Small intestine (tissue), 16 donors: Measurements from ENCODE around the gene TSPAN3. TPM values are rescaled to one million over a fixed set of nuclear protein-coding genes. Genes with fewer than 3 reads are reported as not detected.

Experiments
- DNase-seq, 2 donors: peaks; one replicate each; pipeline versions ENCODE4 v3.0.0 to v3.0.0-alpha.2; 2013
- FAIRE-seq: peaks from 2 replicates; lab custom pipeline; 2012; peaks lifted over from hg19 to GRCh38; lab: Jason Lieb, UNC
- H3K27ac ChIP-seq, 3 donors: one replicate each; pipeline ENCODE4 v1.5.1; 2013; ENCODE audit warnings: low read length in 2 of 3, mild to moderate bottlenecking in 2 of 3, control low read depth in 1 of 3, inconsistent platforms in 1 of 3, low read depth in 1 of 3, moderate library complexity in 1 of 3
- H3K27me3 ChIP-seq, 3 donors: one replicate each; pipeline ENCODE4 v1.6.1; 2013; ENCODE audit warnings: low read length in 3 of 3, inconsistent platforms in 1 of 3; ENCODE audit not compliant: control insufficient read depth in 3 of 3, insufficient read depth in 3 of 3
- H3K36me3 ChIP-seq, 3 donors: one replicate each; pipeline ENCODE4 v1.6.1; 2013; ENCODE audit warnings: low read length in 3 of 3, inconsistent platforms in 1 of 3, low read depth in 1 of 3, mild to moderate bottlenecking in 1 of 3, moderate library complexity in 1 of 3; ENCODE audit not compliant: control insufficient read depth in 3 of 3, insufficient read depth in 2 of 3
- H3K4me1 ChIP-seq, 3 donors: one replicate each; pipeline ENCODE4 v1.6.1; 2013; ENCODE audit warnings: low read length in 2 of 3, inconsistent platforms in 1 of 3, low read depth in 1 of 3, mild to moderate bottlenecking in 1 of 3, moderate library complexity in 1 of 3; ENCODE audit not compliant: control insufficient read depth in 3 of 3, insufficient read depth in 2 of 3
- H3K4me3 ChIP-seq, 3 donors: one replicate each; pipeline ENCODE4 v1.5.1; 2013; ENCODE audit warnings: low read length in 3 of 3, control low read depth in 1 of 3, inconsistent platforms in 1 of 3, low read depth in 1 of 3, mild to moderate bottlenecking in 1 of 3, moderate library complexity in 1 of 3
- H3K9me3 ChIP-seq, 2 donors: one replicate each; pipeline ENCODE4 v1.6.1; 2013; ENCODE audit warnings: low read depth in 1 of 2, low read length in 1 of 2; ENCODE audit not compliant: control insufficient read depth in 2 of 2, insufficient read depth in 1 of 2
- WGBS, 3 donors: extraction: QIAGEN DNeasy Blood & Tissue Kit; methylation state at CpG; one replicate each; pipeline ENCODE4 v1.1.7; 2013; 5-methylcytosine and 5-hydroxymethylcytosine counted together
- long read RNA-seq, 10 donors: transcript quantifications; one replicate each; lab custom pipeline, GENCODE V29; 2026
- polyA plus RNA-seq, 4 donors: library from polyadenylated mRNA; stranded (reverse) in 3 of 4; unstranded in 1 of 4; fragments of 200-250 nt in 3 of 4; fragments of 120-200 nt in 1 of 4; gene quantifications; one replicate each; pipeline versions ENCODE4 v1.2.1 to v1.2.3, GENCODE V29; 2013
- donor health status: healthy with polysubstance abuse.
- donor health status: control.
- donor health status: control.
- donor health status: Bipolar disorder and iron deficiency.
- donor health status: healthy.

TSPAN3 gene
- 100 to 1,000 TPM; 263 to 628 (median 343) TPM for polyA plus RNA-seq
- long read RNA-seq, donor 1: 0 reads
- long read RNA-seq, donor 2, full-length matches to known transcripts: 104 of 110 reads
- long read RNA-seq, donor 2, partial matches to known transcripts: 6 of 110 reads
- long read RNA-seq, donor 2, other reads (novel, unspliced or antisense): 0 of 110 reads
- long read RNA-seq, donor 3, full-length matches to known transcripts: 156 of 175 reads
- long read RNA-seq, donor 3, partial matches to known transcripts: 19 of 175 reads
- long read RNA-seq, donor 3, other reads (novel, unspliced or antisense): 0 of 175 reads
- long read RNA-seq, donor 4, full-length matches to known transcripts: 10 of 10 reads
- long read RNA-seq, donor 4, partial matches to known transcripts: 0 of 10 reads
- long read RNA-seq, donor 4, other reads (novel, unspliced or antisense): 0 of 10 reads
- long read RNA-seq, donor 5, full-length matches to known transcripts: 47 of 64 reads
- long read RNA-seq, donor 5, partial matches to known transcripts: 17 of 64 reads
- long read RNA-seq, donor 5, other reads (novel, unspliced or antisense): 0 of 64 reads
- long read RNA-seq, donor 6, full-length matches to known transcripts: 249 of 271 reads
- long read RNA-seq, donor 6, partial matches to known transcripts: 22 of 271 reads
- long read RNA-seq, donor 6, other reads (novel, unspliced or antisense): 0 of 271 reads
- long read RNA-seq, donor 7, full-length matches to known transcripts: 168 of 168 reads
- long read RNA-seq, donor 7, partial matches to known transcripts: 0 of 168 reads
- long read RNA-seq, donor 7, other reads (novel, unspliced or antisense): 0 of 168 reads
- long read RNA-seq, donor 8, full-length matches to known transcripts: 22 of 22 reads
- long read RNA-seq, donor 8, partial matches to known transcripts: 0 of 22 reads
- long read RNA-seq, donor 8, other reads (novel, unspliced or antisense): 0 of 22 reads
- long read RNA-seq, donor 9, full-length matches to known transcripts: 56 of 56 reads
- long read RNA-seq, donor 9, partial matches to known transcripts: 0 of 56 reads
- long read RNA-seq, donor 9, other reads (novel, unspliced or antisense): 0 of 56 reads
- long read RNA-seq, donor 10, full-length matches to known transcripts: 310 of 412 reads
- long read RNA-seq, donor 10, partial matches to known transcripts: 97 of 412 reads
- long read RNA-seq, donor 10, other reads (novel, unspliced or antisense): 5 of 412 reads

GRCh38 chr15:77070495-77071304 lies at the start of gene TSPAN3:
Gene TSPAN3, minus strand, starts transcription at chr15:77071109. Its CDS starts 155 bp downstream, at chr15:77070954.
- Histone ChIP-seq H3K27me3 (no peaks in the 10 kb centered on the region), H3K9me3 (no peaks in the 10 kb centered on the region), H3K4me3 (peak within 1 kb of the TSS; percentile 90 to 95 (median 93)), H3K4me1 (peaks cover 0 to 33% (median 0%) of the 10 kb centered on the region in 3 donors), H3K36me3 (peaks cover 0 to 4% (median 0%) of the 10 kb centered on the region in 3 donors), H3K27ac (peak within 1 kb of the TSS; percentile 85 to 97 (median 95))
- no peak for FAIRE-seq
- WGBS, 3 donors: 0 to 1% (median 1%) methylated on average over 63 to 97 of the region's 97 CpGs
- peak; percentile 94 to 96 for DNase-seq

- WGBS, 3 donors: 93 to 94% (median 94%) methylated on average over 4 of the region's 4 CpGs
- no peak for FAIRE-seq
Measured at GRCh38 chr15:77120576-77120975, 49.7 kb upstream of the TSPAN3 start.

DNA sequence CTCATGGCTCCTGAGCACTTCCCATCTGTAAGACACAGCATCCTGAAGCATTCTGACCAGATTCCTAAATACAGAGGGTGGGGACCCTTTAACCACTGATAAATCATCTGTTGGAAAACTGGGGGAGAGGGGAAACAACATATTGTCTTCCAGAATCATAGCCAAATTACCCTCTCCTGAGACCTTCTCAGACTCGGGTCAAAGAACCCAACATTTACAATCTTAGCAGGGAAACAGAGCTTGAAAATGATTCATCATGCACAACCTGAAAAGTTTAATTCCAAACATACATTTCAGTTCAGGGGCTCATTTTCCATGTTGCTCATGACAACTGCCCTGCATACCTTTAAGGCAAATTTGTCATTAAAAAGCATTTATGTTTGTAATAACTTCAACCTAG lies 48.5 kb upstream of the TSPAN3 start:
- Histone ChIP-seq H3K27me3 (no peaks in the 10 kb centered on the region), H3K4me1 (peaks cover 0 to 7% (median 0%) of the 10 kb centered on the region in 3 donors), H3K9me3 (no peaks in the 10 kb centered on the region), H3K4me3 (no peak overlapping the region), H3K36me3 (peaks cover 0 to 7% (median 5%) of the 10 kb centered on the region in 3 donors), H3K27ac (no peak overlapping the region)
- FAIRE-seq (no peak), DNase-seq (no peak)
- 19 to 36% (median 32%) methylated on average over 1 of the region's 1 CpG for WGBS, 3 donors

More at GRCh38 chr15:77120576-77120975, 49.7 kb upstream of the TSPAN3 start:
- Histone ChIP-seq H3K36me3 (peaks cover 0 to 2% (median 0%) of the 10 kb centered on the region in 3 donors), H3K9me3 (no peaks in the 10 kb centered on the region), H3K4me3 (no peak overlapping the region), H3K27ac (no peak overlapping the region), H3K4me1 (peaks cover 0 to 6% (median 0%) of the 10 kb centered on the region in 3 donors), H3K27me3 (no peaks in the 10 kb centered on the region)
- DNase-seq: no peak

DNA sequence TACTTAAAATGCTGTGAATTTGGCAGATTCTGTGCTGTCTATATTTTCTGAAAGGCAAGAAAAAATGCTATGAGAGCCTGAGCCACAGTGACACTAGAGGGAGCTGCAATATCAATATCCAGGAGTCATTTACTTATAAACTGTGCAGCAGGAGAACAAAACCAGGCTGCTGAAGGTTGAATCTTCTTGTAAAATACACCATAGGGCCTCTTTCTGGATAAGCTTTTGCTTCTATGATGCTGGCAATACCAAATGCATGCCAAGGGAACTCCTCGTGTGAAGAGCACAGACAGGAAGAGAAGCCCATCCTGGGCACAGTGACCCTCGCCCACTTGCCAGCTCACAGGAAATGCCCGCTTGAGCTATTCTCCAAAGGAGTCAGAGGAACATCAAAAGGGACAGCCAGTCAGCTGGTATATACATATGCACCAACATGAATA lies 48.0 kb upstream of the TSPAN3 start:
- 38 to 53% (median 47%) methylated on average over 3 of the region's 3 CpGs for WGBS, 3 donors
- H3K27me3 ChIP-seq: no peaks in the 10 kb centered on the region
- peaks cover 0 to 11% (median 0%) of the 10 kb centered on the region in 3 donors for H3K4me1 ChIP-seq
- DNase-seq: peak; percentile 74 to 81
- no peak overlapping the region for H3K27ac ChIP-seq
- FAIRE-seq: no peak
- no peaks in the 10 kb centered on the region for H3K9me3 ChIP-seq
- no peak overlapping the region for H3K4me3 ChIP-seq
- peaks cover 0 to 12% (median 8%) of the 10 kb centered on the region in 3 donors for H3K36me3 ChIP-seq

- Histone ChIP-seq H3K27ac (no peak overlapping the region), H3K4me3 (no peak overlapping the region)
Measured at GRCh38 chr15:77115179-77115578, 44.3 kb upstream of the TSPAN3 start.

GRCh38 chr15:77112838-77113504 lies 42.1 kb upstream of the TSPAN3 start:
- H3K4me1 ChIP-seq: peaks cover 0 to 16% (median 0%) of the 10 kb centered on the region in 3 donors
- FAIRE-seq (no peak), DNase-seq (peak; percentile 10 to 76)
- no peaks in the 10 kb centered on the region for H3K9me3 ChIP-seq
- H3K27me3 ChIP-seq: no peaks in the 10 kb centered on the region
- peaks cover 0 to 15% (median 7%) of the 10 kb centered on the region in 3 donors for H3K36me3 ChIP-seq
- H3K27ac ChIP-seq: peak overlapping the region in 1 of 3 donors; percentile 81
- 74 to 83% (median 79%) methylated on average over 2 of the region's 2 CpGs for WGBS, 3 donors
- H3K4me3 ChIP-seq: peak overlapping the region in 1 of 3 donors; percentile 27

More at GRCh38 chr15:77115179-77115578, 44.3 kb upstream of the TSPAN3 start:
- no peak for DNase-seq
- Histone ChIP-seq H3K36me3 (peaks cover 0 to 15% (median 7%) of the 10 kb centered on the region in 3 donors), H3K4me1 (peaks cover 0 to 18% (median 0%) of the 10 kb centered on the region in 3 donors), H3K27me3 (no peaks in the 10 kb centered on the region), H3K9me3 (no peaks in the 10 kb centered on the region)
- 84 to 91% (median 90%) methylated on average over 4 of the region's 4 CpGs for WGBS, 3 donors
- no peak for FAIRE-seq

DNA sequence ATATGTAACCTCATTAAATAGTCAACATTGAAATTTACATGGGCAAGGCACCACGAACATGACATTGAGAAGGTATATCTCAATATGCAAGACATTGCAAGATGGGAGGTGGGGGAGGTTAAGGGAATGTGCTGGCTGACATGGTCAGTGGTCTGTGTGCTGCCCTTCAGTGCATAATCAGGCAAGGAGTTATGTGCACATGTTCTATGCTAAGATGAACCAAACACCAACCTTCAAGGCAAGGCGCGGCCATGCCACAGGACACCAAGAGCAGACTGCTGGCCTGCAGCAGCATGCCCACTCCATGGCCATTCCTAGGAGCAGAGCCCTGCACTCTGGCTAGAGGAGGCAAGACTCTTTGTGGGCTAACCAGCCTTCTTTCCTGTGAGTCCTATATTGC lies 40.9 kb upstream of the TSPAN3 start:
- H3K36me3 ChIP-seq: peaks cover 0 to 17% (median 7%) of the 10 kb centered on the region in 3 donors
- H3K4me1 ChIP-seq: peaks cover 0 to 16% (median 0%) of the 10 kb centered on the region in 3 donors
- no peak for DNase-seq
- no peaks in the 10 kb centered on the region for H3K27me3 ChIP-seq
- H3K27ac ChIP-seq: peak overlapping the region in 1 of 3 donors; percentile 71
- 94 to 98% (median 96%) methylated on average over 3 of the region's 3 CpGs for WGBS, 3 donors
- FAIRE-seq: no peak
- peak overlapping the region in 1 of 3 donors; percentile 27 for H3K4me3 ChIP-seq
- H3K9me3 ChIP-seq: no peaks in the 10 kb centered on the region
